Epithelial cell of esophagus (primary cell): Measurements from ENCODE around the gene NSRP1.

Experiments used
- DNase-seq: peaks from one replicate; pipeline ENCODE4 v3.0.0; 2010; ENCODE audit warnings: low read depth
- H3K4me3 ChIP-seq: 2 replicates; pipeline ENCODE4 v1.5.1; 2011; ENCODE audit warnings: mild to moderate bottlenecking, low read length, control low read depth
- CTCF ChIP-seq: IDR thresholded peaks from 2 replicates; pipeline ENCODE4 v1.5.1; 2011; ENCODE audit warnings: low read depth, mild to moderate bottlenecking, low read length, control low read depth, inconsistent platforms; ENCODE audit not compliant: insufficient read depth; ENCODE audit errors: missing control alignments

The NSRP1 gene

GRCh38 chr17:30091121-30091670, 25.4 kb upstream of the NSRP1 start:
- DNase-seq: no peak
- H3K4me3 ChIP-seq: no peak overlapping the region
- TF ChIP-seq CTCF: no peak

DNA sequence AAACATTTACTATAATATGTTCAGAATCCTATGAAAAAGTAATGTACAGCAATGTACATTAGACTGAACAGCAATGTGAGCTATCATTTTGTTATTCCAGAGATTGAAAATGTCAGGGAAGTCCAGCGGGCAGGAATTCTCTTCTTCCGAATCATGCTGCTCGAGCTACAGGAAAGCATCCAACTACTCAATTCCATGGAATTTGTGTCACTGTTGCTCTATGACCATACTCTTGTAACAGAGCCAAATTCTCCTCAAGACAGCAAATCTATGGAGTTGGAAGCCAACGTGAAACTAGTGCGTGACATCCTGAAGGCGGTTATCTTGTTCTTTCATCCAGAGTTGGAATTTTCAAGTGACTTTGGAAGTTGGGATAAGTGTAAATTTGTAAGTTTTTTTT, 24.8 kb upstream of the NSRP1 start:
- peak; percentile 31 for DNase-seq
- no peak for TF ChIP-seq CTCF

DNA sequence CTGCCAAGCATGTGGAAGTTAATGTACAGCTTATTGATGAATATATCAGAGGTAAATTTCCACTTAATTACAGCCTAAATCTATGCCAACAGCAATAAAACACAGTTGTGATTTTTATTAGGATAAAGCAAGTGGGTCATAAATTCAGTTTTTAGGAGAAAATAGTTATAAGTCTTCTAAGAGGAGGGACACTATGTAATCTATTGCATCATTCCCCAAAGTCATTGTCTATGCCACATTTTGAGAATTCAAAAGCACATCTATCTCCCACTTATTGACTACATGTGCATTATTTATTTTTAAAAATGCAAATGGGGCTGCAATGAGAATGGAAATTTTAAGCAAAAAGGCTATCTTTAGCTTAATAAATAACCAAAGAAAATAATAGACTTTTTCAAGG, 23.7 kb upstream of the NSRP1 start:
- DNase-seq: no peak
- TF ChIP-seq CTCF: no peak
- no peak overlapping the region for H3K4me3 ChIP-seq

More for the DNA sequence above, 24.8 kb upstream of the NSRP1 start:
- H3K4me3 ChIP-seq: no peak overlapping the region

- TF ChIP-seq CTCF: peak; percentile 77
- peak; percentile 54 for DNase-seq
- no peak overlapping the region for H3K4me3 ChIP-seq
Measured at GRCh38 chr17:30093463-30094147, 23.0 kb upstream of the NSRP1 start.

- TF ChIP-seq CTCF: peak; percentile 77
- DNase-seq: peak; percentile 79
- no peak overlapping the region for H3K4me3 ChIP-seq
Measured at GRCh38 chr17:30095507-30096244, 20.9 kb upstream of the NSRP1 start.

GRCh38 chr17:30101686-30102390, 14.8 kb upstream of the NSRP1 start:
- no peak for DNase-seq
- TF ChIP-seq CTCF: no peak
- H3K4me3 ChIP-seq: no peak overlapping the region
